Measurements from ENCODE around the gene SECISBP2. TPM values are rescaled to one million over a fixed set of nuclear protein-coding genes. Genes with fewer than 3 reads are reported as not detected.

SECISBP2 gene
- polyA plus RNA-seq, 1 donor (not counting 4 experiments of a cell fraction or from before 2014, with no cell fraction given) = 24.3 TPM

GRCh38 chr9:89384783-89385182 is 66.5 kb downstream of the SECISBP2 start:
- no peaks in the 10 kb centered on the region for H3K9me1 ChIP-seq (ENCODE audit: control insufficient read depth, extremely low read depth, insufficient read depth, low read length)
- dilution Hi-C loops (cut with MboI; ENCODE audit: extremely low pct_ligation_motif_present, low sequenced_read_pairs) = no loop called here
- no peak overlapping the region for H3K27ac ChIP-seq (ENCODE audit: control insufficient read depth, insufficient read depth, low read length)
- H3K4me1 ChIP-seq (ENCODE audit: control insufficient read depth, extremely low read depth, insufficient read depth, low read length) = peaks cover 2% of the 10 kb centered on the region
- H3K4me2 ChIP-seq (ENCODE audit: control insufficient read depth, extremely low read depth, insufficient read depth, low read depth, low read length) = no peak overlapping the region
- FAIRE-seq = no peak
- H3K79me2 ChIP-seq (ENCODE audit: control insufficient read depth, insufficient read depth, low read length) = no peaks in the 10 kb centered on the region
- H3K4me3 ChIP-seq (ENCODE audit: control insufficient read depth in 2 of 3, extremely low read depth in 1 of 3, insufficient read depth in 2 of 3, low read depth in 1 of 3, low read length in 3 of 3) = no peak overlapping the region
- TF ChIP-seq EZH2 (IDR thresholded peaks at IDR 0.05; ENCODE audit: low read length) (no peak), CTCF (optimal IDR thresholded peaks at IDR 0.05 in 1 of 3, IDR thresholded peaks at IDR 0.05 in 1 of 3, conservative IDR thresholded peaks at IDR 0.05 in 1 of 3; ENCODE audit: extremely low read depth in 1 of 3, insufficient read depth in 2 of 3, low read length in 3 of 3) (no peak)
- H3K27me3 ChIP-seq (ENCODE audit: control insufficient read depth, extremely low read depth, insufficient read depth, low read length) = no peaks in the 10 kb centered on the region
- H4K20me1 ChIP-seq (ENCODE audit: control insufficient read depth, extremely low read depth, insufficient read depth, low read length) = no peaks in the 10 kb centered on the region
- H3K9ac ChIP-seq (ENCODE audit: control insufficient read depth, extremely low read depth, insufficient read depth, low read length) = no peak overlapping the region
- no peaks in the 10 kb centered on the region for H3K9me3 ChIP-seq (ENCODE audit: control insufficient read depth, low read depth, low read length)
- no peak for DNase-seq (ENCODE audit: low read depth, low spot score)
- H3K36me3 ChIP-seq (ENCODE audit: control insufficient read depth in 2 of 2, extremely low read depth in 1 of 2, insufficient read depth in 2 of 2, low read length in 2 of 2) = no peaks in the 10 kb centered on the region
- no peak overlapping the region for H2AFZ ChIP-seq (ENCODE audit: control insufficient read depth, low read length)

- peaks cover 5% of the 10 kb centered on the region for H3K4me1 ChIP-seq (ENCODE audit: control insufficient read depth, extremely low read depth, insufficient read depth, low read length)
These were observed 67.9 kb downstream of the SECISBP2 start for GRCh38 chr9:89386206-89386605.

More at GRCh38 chr9:89386206-89386605, 67.9 kb downstream of the SECISBP2 start:
- no peaks in the 10 kb centered on the region for H3K27me3 ChIP-seq (ENCODE audit: control insufficient read depth, extremely low read depth, insufficient read depth, low read length)
- no peaks in the 10 kb centered on the region for H4K20me1 ChIP-seq (ENCODE audit: control insufficient read depth, extremely low read depth, insufficient read depth, low read length)
- FAIRE-seq (no peak), DNase-seq (ENCODE audit: low read depth, low spot score) (no peak)
- no peaks in the 10 kb centered on the region for H3K9me3 ChIP-seq (ENCODE audit: control insufficient read depth, low read depth, low read length)
- H3K36me3 ChIP-seq (ENCODE audit: control insufficient read depth in 2 of 2, extremely low read depth in 1 of 2, insufficient read depth in 2 of 2, low read length in 2 of 2) = no peaks in the 10 kb centered on the region
- no peaks in the 10 kb centered on the region for H3K9me1 ChIP-seq (ENCODE audit: control insufficient read depth, extremely low read depth, insufficient read depth, low read length)
- no peak for TF ChIP-seq CTCF (optimal IDR thresholded peaks at IDR 0.05 in 1 of 3, IDR thresholded peaks at IDR 0.05 in 1 of 3, conservative IDR thresholded peaks at IDR 0.05 in 1 of 3; ENCODE audit: extremely low read depth in 1 of 3, insufficient read depth in 2 of 3, low read length in 3 of 3)
- TF ChIP-seq EZH2 (IDR thresholded peaks at IDR 0.05; ENCODE audit: low read length) = no peak
- no peak overlapping the region for H3K27ac ChIP-seq (ENCODE audit: control insufficient read depth, insufficient read depth, low read length)
- no peaks in the 10 kb centered on the region for H3K79me2 ChIP-seq (ENCODE audit: control insufficient read depth, insufficient read depth, low read length)
- no peak overlapping the region for H3K9ac ChIP-seq (ENCODE audit: control insufficient read depth, extremely low read depth, insufficient read depth, low read length)
- no peak overlapping the region for H3K4me3 ChIP-seq (ENCODE audit: control insufficient read depth in 2 of 3, extremely low read depth in 1 of 3, insufficient read depth in 2 of 3, low read depth in 1 of 3, low read length in 3 of 3)
- H3K4me2 ChIP-seq (ENCODE audit: control insufficient read depth, extremely low read depth, insufficient read depth, low read depth, low read length) = no peak overlapping the region
- no peak overlapping the region for H2AFZ ChIP-seq (ENCODE audit: control insufficient read depth, low read length)
- dilution Hi-C loops (cut with MboI; ENCODE audit: extremely low pct_ligation_motif_present, low sequenced_read_pairs) = no loop called here
